ENCODE measurements around the gene PCSK7. TPM values are rescaled to one million over a fixed set of nuclear protein-coding genes. Genes with fewer than 3 reads are reported as not detected.

PCSK7 gene
- total and polyA plus RNA-seq, 2 of the 8 experiments (the other 6 are each of a cell fraction or from before 2014, with no cell fraction given): 23.4 to 38.5 TPM

DNA sequence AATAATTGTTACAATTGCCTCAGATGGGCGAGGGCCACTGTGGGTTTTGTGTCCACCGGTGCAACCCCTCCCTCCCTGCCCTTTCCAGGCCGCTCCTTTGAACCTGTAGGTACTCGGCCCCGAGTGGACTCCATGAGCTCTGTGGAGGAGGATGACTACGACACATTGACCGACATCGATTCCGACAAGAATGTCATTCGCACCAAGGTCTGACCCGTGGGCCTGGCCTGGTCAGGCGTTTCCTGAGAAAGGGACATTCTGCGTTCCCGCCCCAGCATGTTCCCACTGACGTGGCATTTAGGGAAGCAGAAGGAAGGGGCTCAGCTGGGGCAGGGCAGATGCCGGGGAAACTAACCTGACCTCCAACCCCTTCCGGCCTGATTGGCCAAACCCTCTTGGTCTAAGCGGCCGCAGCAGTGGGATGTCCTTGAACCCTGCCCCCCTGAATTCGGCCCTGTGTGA is 43.2 kb downstream of the PCSK7 start:
- no peak overlapping the region for H4K91ac ChIP-seq (replicated peaks; ENCODE audit: insufficient read length, low read length)
- H3K18ac ChIP-seq (ENCODE audit: extremely low read depth, low read length): no peak overlapping the region
- no peak overlapping the region for H3K4ac ChIP-seq (replicated peaks; ENCODE audit: insufficient read length, low read depth, low read length)
- no peak for DNase-seq (ENCODE audit: low read depth in 1 of 2, low spot score in 2 of 2)
- no peaks in the 10 kb centered on the region for H3K9me3 ChIP-seq (ENCODE audit: insufficient read depth in 2 of 2, low read depth in 1 of 2, low read length in 1 of 2)
- no peak overlapping the region for H3K14ac ChIP-seq (ENCODE audit: insufficient read length)
- no peak overlapping the region for H3K4me2 ChIP-seq (ENCODE audit: insufficient read depth in 1 of 2, low read depth in 2 of 2, low read length in 2 of 2)
- H2BK12ac ChIP-seq (ENCODE audit: low read depth, low read length): no peak overlapping the region
- no peak overlapping the region for H2BK5ac ChIP-seq (ENCODE audit: low read depth, low read length)
- H3K27me3 ChIP-seq (replicated peaks in 1 of 4; ENCODE audit: control insufficient read depth in 3 of 4, extremely low read depth in 1 of 4, insufficient read depth in 3 of 4, low read length in 3 of 4): no peaks in the 10 kb centered on the region
- no peak overlapping the region for H3K27ac ChIP-seq (ENCODE audit: low read depth, low read length)
- no peak overlapping the region for H3K23ac ChIP-seq (ENCODE audit: insufficient read length)
- peaks cover 0 to 11% (median 2%) of the 10 kb centered on the region in 4 experiments; a peak in 3 of 8 replicates for H3K36me3 ChIP-seq (ENCODE audit: control insufficient read depth in 2 of 4, insufficient read depth in 4 of 4, low read length in 3 of 4)
- no peaks in the 10 kb centered on the region for H3K79me2 ChIP-seq (ENCODE audit: control insufficient read depth in 1 of 2, insufficient read depth in 2 of 2, low read length in 2 of 2)
- no peak overlapping the region for H4K5ac ChIP-seq (ENCODE audit: insufficient read length, low read depth, low read length)
- no peak overlapping the region for H3K4me3 ChIP-seq (ENCODE audit: extremely low read depth in 1 of 4, insufficient read depth in 2 of 4, low read depth in 3 of 4, low read length in 4 of 4)
- no peak overlapping the region for H2AK5ac ChIP-seq (ENCODE audit: low read depth, low read length)
- H2AFZ ChIP-seq (ENCODE audit: low read length): no peak overlapping the region
- POLR2A ChIA-PET (ENCODE audit: partially characterized antibody): interaction anchor here (1.5 to 12.6 kb wide), 2 partner anchors 13 to 34 kb away, joined by 4 to 153 read pairs; partner anchors contain the start of gene TAGLN
- H4K20me1 ChIP-seq (replicated peaks in 1 of 2; ENCODE audit: control insufficient read depth in 1 of 2, insufficient read depth in 2 of 2, low read length in 2 of 2): peaks cover 0 to 2% of the 10 kb centered on the region in 2 experiments
- no peaks in the 10 kb centered on the region for H3K4me1 ChIP-seq (replicated peaks in 1 of 4; ENCODE audit: control insufficient read depth in 3 of 4, insufficient read depth in 4 of 4, low read length in 3 of 4)
- H2BK120ac ChIP-seq (replicated peaks; ENCODE audit: low read depth, low read length): no peak overlapping the region
- H3K56ac ChIP-seq (replicated peaks; ENCODE audit: insufficient read length, low read depth, low read length): no peak overlapping the region
- no peaks in the 10 kb centered on the region for H3K23me2 ChIP-seq (ENCODE audit: low read depth, low read length)
- H4K8ac ChIP-seq (ENCODE audit: extremely low read depth, insufficient read depth, low read length): no peak overlapping the region
- FAIRE-seq: no peak
- H2BK15ac ChIP-seq (ENCODE audit: low read length): no peak overlapping the region
- no peak overlapping the region for H2BK20ac ChIP-seq (ENCODE audit: low read length)
- CTCF ChIA-PET (ENCODE audit: partially characterized antibody): interaction anchor here (14.0 to 18.7 kb wide), 2 partner anchors 10 to 34 kb away, joined by 249 to 449 read pairs; partner anchors contain the start of genes PCSK7, RNF214 and TAGLN
- no peak overlapping the region for H3K9ac ChIP-seq (replicated peaks in 1 of 4; ENCODE audit: extremely low read depth in 1 of 4, low read depth in 3 of 4, low read length in 3 of 4)
- H3K79me1 ChIP-seq (ENCODE audit: low read depth, low read length): no peaks in the 10 kb centered on the region
- 87% methylated on average over 20 of the region's 20 CpGs; no CpG with 5 or more reads in 1 of the 2 experiments for WGBS, 2 experiments (ENCODE audit: extremely low coverage in 1 of 2, insufficient coverage in 1 of 2, insufficient read length in 1 of 2, insufficient replicate concordance in 2 of 2, low coverage in 1 of 2, low lambda C conversion rate in 2 of 2, missing lambda C conversion rate in 1 of 2)
- no peak for TF ChIP-seq RXRA (IDR thresholded peaks at IDR 0.05; ENCODE audit: insufficient read depth, low read depth, low read length)
- no peak for TF ChIP-seq GTF2F1 (IDR thresholded peaks at IDR 0.05; ENCODE audit: borderline replicate concordance, low read depth, low read length)
- TF ChIP-seq BACH1 (IDR thresholded peaks at IDR 0.05; ENCODE audit: low read length): no peak
- TF ChIP-seq YY1 (IDR thresholded peaks at IDR 0.05; ENCODE audit: low read depth, low read length): no peak
- no peak for TF ChIP-seq ATF3 (IDR thresholded peaks at IDR 0.05; ENCODE audit: insufficient read depth, low read depth, low read length)
- TF ChIP-seq CREB1 (IDR thresholded peaks at IDR 0.05): no peak
- TF ChIP-seq ZNF274 (IDR thresholded peaks at IDR 0.05; ENCODE audit: borderline replicate concordance, extremely low read depth, low read length): no peak
- TF ChIP-seq BCL11A (IDR thresholded peaks at IDR 0.05; ENCODE audit: low read depth in 2 of 2, low read length in 2 of 2): no peak
- TF ChIP-seq BRCA1 (IDR thresholded peaks at IDR 0.05; ENCODE audit: low read depth, low read length): no peak
- TF ChIP-seq TAF7 (optimal IDR thresholded peaks at IDR 0.05; ENCODE audit: borderline replicate concordance, low read depth, low read length): no peak
- no peak for TF ChIP-seq RBBP5 (IDR thresholded peaks at IDR 0.05; ENCODE audit: borderline replicate concordance, low read depth, low read length)
- no peak for TF ChIP-seq POLR2AphosphoS5 (IDR thresholded peaks at IDR 0.05; ENCODE audit: low read depth, low read length)
- TF ChIP-seq SIN3A (conservative IDR thresholded peaks at IDR 0.05 in 1 of 2, IDR thresholded peaks at IDR 0.05 in 1 of 2; ENCODE audit: low read depth in 1 of 2, low read length in 2 of 2): no peak
- no peak for TF ChIP-seq SIX5 (IDR thresholded peaks at IDR 0.05; ENCODE audit: low read depth, low read length)

All from H1 (cell line).